Neural cell (in vitro differentiated cells): ENCODE results near the gene C3. TPM values are rescaled to one million over a fixed set of nuclear protein-coding genes. Genes with fewer than 3 reads are reported as not detected.
"Not testable (repeated sequence)": the region's sequence is repeated elsewhere in the genome, so short reads cannot be mapped to it uniquely, and the experiment has no call there.

Experiments
- H2AFZ ChIP-seq: fragments of 200-600, 300-800 bp; sonication (generic), shearing (Covaris generic); 2 replicates; pipeline ENCODE4 v1.6.0; 2014; ENCODE audit warnings: low read depth, mild to moderate bottlenecking, antibody characterized with exemption, low read length, moderate library complexity
- H3F3A ChIP-seq: fragments of 200-600 bp; shearing (Covaris generic); 2 replicates; pipeline ENCODE4 v1.6.1; 2016; ENCODE audit warnings: mild to moderate bottlenecking, moderate library complexity, mixed read lengths, antibody characterized with exemption, low read length; ENCODE audit not compliant: insufficient read depth, poor library complexity, severe bottlenecking
- H3K27ac ChIP-seq: fragments of 200-600, 300-800 bp; sonication (generic), shearing (Covaris generic); 2 replicates; pipeline ENCODE4 v1.5.1; 2014; ENCODE audit warnings: mild to moderate bottlenecking, low read length, moderate library complexity
- H3K27me3 ChIP-seq: fragments of 300-800, 200-600 bp; sonication (generic), shearing (Covaris generic); 2 replicates; pipeline ENCODE4 v1.6.0; 2014; ENCODE audit warnings: mild to moderate bottlenecking, low read depth, low read length, moderate library complexity; ENCODE audit not compliant: insufficient read depth
- H3K36me3 ChIP-seq: fragments of 300-800, 200-600 bp; sonication (generic), shearing (Covaris generic); 2 replicates; pipeline ENCODE4 v1.5.1; 2014; ENCODE audit warnings: mild to moderate bottlenecking, antibody characterized with exemption, low read length, moderate library complexity; ENCODE audit not compliant: insufficient read depth
- H3K4me2 ChIP-seq: fragments of 300-800, 200-600 bp; sonication (generic), shearing (Covaris generic); 2 replicates; pipeline ENCODE4 v1.6.0; 2014; ENCODE audit warnings: mild to moderate bottlenecking, low read length
- H3K4me3 ChIP-seq: fragments of 300-800, 200-600 bp; sonication (generic), shearing (Covaris generic); 2 replicates; pipeline ENCODE4 v1.5.1; 2014; ENCODE audit warnings: mild to moderate bottlenecking, low read length, moderate library complexity
- H3K79me2 ChIP-seq: fragments of 200-600 bp; shearing (Covaris generic); replicated peaks from 2 replicates; pipeline ENCODE4 v1.6.0; 2014; ENCODE audit warnings: mild to moderate bottlenecking, low read length, moderate library complexity; ENCODE audit not compliant: insufficient read depth
- H3K9ac ChIP-seq: fragments of 300-800, 200-600 bp; sonication (generic), shearing (Covaris generic); 2 replicates; pipeline ENCODE4 v1.6.1; 2016; ENCODE audit warnings: mild to moderate bottlenecking, low read length, mixed read lengths
- H3K9me2 ChIP-seq: fragments of 200-600 bp; shearing (Covaris generic); 2 replicates; pipeline ENCODE4 v1.6.1; 2016; ENCODE audit warnings: mild to moderate bottlenecking, low read length, mixed read lengths; ENCODE audit not compliant: insufficient read depth
- H3K9me3 ChIP-seq: fragments of 200-600, 300-800 bp; sonication (generic), shearing (Covaris generic); 2 replicates; pipeline ENCODE4 v1.6.1; 2016; ENCODE audit warnings: mild to moderate bottlenecking, mixed run types, low read length, moderate library complexity, mixed read lengths
- H4K20me1 ChIP-seq: fragments of 200-600 bp; shearing (Covaris generic); 2 replicates; pipeline ENCODE4 v1.6.1; 2016; ENCODE audit warnings: mild to moderate bottlenecking, mixed run types; ENCODE audit not compliant: insufficient read depth
- CTCF ChIP-seq: fragments of 450-650 bp; IDR thresholded peaks from 2 replicates; pipeline ENCODE4 v1.5.1; 2014; ENCODE audit warnings: antibody characterized with exemption, mild to moderate bottlenecking, moderate library complexity; ENCODE audit not compliant: poor library complexity, severe bottlenecking
- EP300 ChIP-seq: fragments of 450-650 bp; conservative IDR thresholded peaks from 2 replicates; pipeline ENCODE4 v1.6.1; 2014; ENCODE audit warnings: antibody characterized with exemption, mild to moderate bottlenecking, moderate library complexity; ENCODE audit not compliant: poor library complexity, severe bottlenecking
- EZH2 ChIP-seq: fragments of 200-600, 300-800 bp; shearing (Covaris generic), sonication (generic); IDR thresholded peaks from 2 replicates; pipeline ENCODE4 v1.6.1; 2014; ENCODE audit warnings: antibody characterized with exemption, low read length, borderline replicate concordance, mild to moderate bottlenecking; ENCODE audit not compliant: insufficient read depth, poor library complexity, severe bottlenecking
- MXI1 ChIP-seq: fragments of 450-650 bp; conservative IDR thresholded peaks from 2 replicates; pipeline ENCODE4 v1.6.1; 2014; ENCODE audit warnings: antibody characterized with exemption, mild to moderate bottlenecking; ENCODE audit not compliant: poor library complexity, severe bottlenecking
- POLR2AphosphoS5 ChIP-seq: IDR thresholded peaks from 2 replicates; pipeline ENCODE4 v1.6.1; 2012
- RAD21 ChIP-seq: fragments of 450-650 bp; conservative IDR thresholded peaks from 2 replicates; pipeline ENCODE4 v1.6.1; 2014; ENCODE audit warnings: antibody characterized with exemption, mild to moderate bottlenecking, moderate library complexity
- REST ChIP-seq: IDR thresholded peaks from 2 replicates; pipeline ENCODE4 v1.6.1; 2012; ENCODE audit warnings: borderline replicate concordance
- SMC3 ChIP-seq: fragments of 450-650 bp; conservative IDR thresholded peaks from 2 replicates; pipeline ENCODE4 v1.6.1; 2014; ENCODE audit warnings: antibody characterized with exemption, mild to moderate bottlenecking, moderate library complexity; ENCODE audit not compliant: poor library complexity
- TAF1 ChIP-seq: IDR thresholded peaks from 2 replicates; pipeline ENCODE4 v1.6.1; 2012; ENCODE audit warnings: low read depth
- polyA plus RNA-seq: library from polyadenylated mRNA; depleted of rRNA; stranded (reverse); fragments of >200 nt; gene quantifications from 2 replicates; pipeline ENCODE4 v1.2.3, GENCODE V29; 2014

Gene C3
- polyA plus RNA-seq, 1 donor from 2014 or later, result not detected

- no peaks in the 10 kb centered on the region for H3K36me3 ChIP-seq
- no peak for TF ChIP-seq SMC3
These were observed 29.6 kb upstream of the C3 start for GRCh38 chr19:6750062-6750461.

GRCh38 chr19:6748543-6748942 lies 28.1 kb upstream of the C3 start:
- not testable (repeated sequence) for H4K20me1 ChIP-seq, H3K9me2 ChIP-seq, H3K4me3 ChIP-seq, H3F3A ChIP-seq, H2AFZ ChIP-seq, H3K9me3 ChIP-seq, H3K27ac ChIP-seq, H3K79me2 ChIP-seq, H3K36me3 ChIP-seq, H3K9ac ChIP-seq, H3K27me3 ChIP-seq, H3K4me2 ChIP-seq

More at GRCh38 chr19:6750062-6750461, 29.6 kb upstream of the C3 start:
- no peak overlapping the region for H3K4me2 ChIP-seq
- H3K9me2 ChIP-seq, result no peaks in the 10 kb centered on the region
- H3K79me2 ChIP-seq, result no peaks in the 10 kb centered on the region
- H4K20me1 ChIP-seq, result no peaks in the 10 kb centered on the region
- no peak overlapping the region for H3K27ac ChIP-seq
- H3K9me3 ChIP-seq, result no peaks in the 10 kb centered on the region
- no peak overlapping the region for H2AFZ ChIP-seq
- no peak overlapping the region for H3K4me3 ChIP-seq
- no peaks in the 10 kb centered on the region for H3F3A ChIP-seq
- peaks cover 8% of the 10 kb centered on the region for H3K27me3 ChIP-seq
- H3K9ac ChIP-seq, result no peak overlapping the region

GRCh38 chr19:6745965-6746364 lies 25.5 kb upstream of the C3 start:
- no peak overlapping the region for H3K27ac ChIP-seq
- no peaks in the 10 kb centered on the region for H3F3A ChIP-seq
- H3K9me2 ChIP-seq, result no peaks in the 10 kb centered on the region
- H3K36me3 ChIP-seq, result no peaks in the 10 kb centered on the region
- H3K9ac ChIP-seq, result no peak overlapping the region
- no peaks in the 10 kb centered on the region for H3K9me3 ChIP-seq
- TF ChIP-seq SMC3 (no peak), CTCF (no peak), POLR2AphosphoS5 (no peak), EZH2 (no peak), RAD21 (no peak), MXI1 (no peak), TAF1 (no peak), REST (no peak), EP300 (no peak)
- no peak overlapping the region for H2AFZ ChIP-seq
- no peak overlapping the region for H3K4me2 ChIP-seq
- H3K79me2 ChIP-seq, result no peaks in the 10 kb centered on the region
- H3K27me3 ChIP-seq, result no peaks in the 10 kb centered on the region
- no peak overlapping the region for H3K4me3 ChIP-seq
- no peaks in the 10 kb centered on the region for H4K20me1 ChIP-seq
